HepG2 (cell line): ENCODE data around the gene CSE1L. TPM values are rescaled to one million over a fixed set of nuclear protein-coding genes. Genes with fewer than 3 reads are reported as not detected.

Experiments
- ARNT ChIP-seq: fragments of 450-650 bp; IDR thresholded peaks from 2 replicates; pipeline ENCODE4 v1.6.1; 2017
- BRCA1 ChIP-seq: sonication (generic); formaldehyde crosslinking; IDR thresholded peaks from 2 replicates; pipeline ENCODE4 v1.4.0; 2020; ENCODE audit warnings: missing genetic modification reagents
- CREM ChIP-seq, 2 experiments: sonication (generic) in 1 of 2; formaldehyde crosslinking in 1 of 2; IDR thresholded peaks; 2 replicates each; pipeline versions ENCODE4 v1.4.0 to v1.6.1; 2016 to 2020; ENCODE audit warnings: antibody characterized with exemption in 1 of 2, mild to moderate bottlenecking in 1 of 2, missing genetic modification reagents in 1 of 2
- GATA4 ChIP-seq: sonication (generic); IDR thresholded peaks from 2 replicates; pipeline ENCODE4 v1.6.1; 2016; ENCODE audit warnings: antibody characterized with exemption, low read depth, borderline replicate concordance
- KAT7 ChIP-seq: IDR thresholded peaks from 2 replicates; pipeline ENCODE4 v1.6.1; 2018; ENCODE audit warnings: borderline replicate concordance, missing compliant biosample characterization
- NFIC ChIP-seq: IDR thresholded peaks from 2 replicates; pipeline ENCODE4 v1.6.1; 2012; ENCODE audit warnings: mild to moderate bottlenecking, low read length, inconsistent platforms
- NKX3-1 ChIP-seq: sonication (generic); formaldehyde crosslinking; IDR thresholded peaks from 2 replicates; pipeline ENCODE4 v1.5.0; 2020; ENCODE audit warnings: missing genetic modification reagents
- PHF21A ChIP-seq: sonication (generic); formaldehyde crosslinking; IDR thresholded peaks from 2 replicates; pipeline ENCODE4 v1.5.0; 2020; ENCODE audit warnings: mild to moderate bottlenecking, missing genetic modification reagents
- PLRG1 ChIP-seq: fragments of 450-650 bp; conservative IDR thresholded peaks from 2 replicates; pipeline ENCODE4 v1.6.1; 2016
- STAG1 ChIP-seq: sonication (generic); formaldehyde crosslinking; IDR thresholded peaks from 2 replicates; pipeline ENCODE4 v1.4.0; 2020; ENCODE audit warnings: missing genetic modification reagents
- TAF15 ChIP-seq: fragments of 200-400 bp; formaldehyde crosslinking; IDR thresholded peaks from one replicate; pipeline ENCODE4 v1.6.1; 2018; ENCODE audit warnings: mild to moderate bottlenecking, low read depth, low read length; ENCODE audit not compliant: poor library complexity, severe bottlenecking
- TARDBP ChIP-seq: sonication (generic); formaldehyde crosslinking; IDR thresholded peaks from 2 replicates; pipeline ENCODE4 v1.8.0; 2022; ENCODE audit warnings: mild to moderate bottlenecking, missing genetic modification reagents
- THYN1 ChIP-seq: sonication (generic); formaldehyde crosslinking; IDR thresholded peaks from 2 replicates; pipeline ENCODE4 v1.8.1; 2023; ENCODE audit warnings: low read depth, mild to moderate bottlenecking, moderate library complexity, missing genetic modification reagents, borderline replicate concordance
- XBP1 ChIP-seq: sonication (generic); formaldehyde crosslinking; IDR thresholded peaks from 2 replicates; pipeline ENCODE4 v1.5.0; 2020; ENCODE audit warnings: missing genetic modification reagents
- XRCC5 ChIP-seq: fragments of 200-400 bp; formaldehyde crosslinking; optimal IDR thresholded peaks from 2 replicates; pipeline ENCODE3; 2017; ENCODE audit warnings: mild to moderate bottlenecking, low read length
- ZNF136 ChIP-seq: sonication (generic); formaldehyde crosslinking; IDR thresholded peaks from 2 replicates; pipeline ENCODE4 v1.8.1; 2022; ENCODE audit warnings: low read depth, mild to moderate bottlenecking, moderate library complexity, missing genetic modification reagents
- ZNF143 ChIP-seq: sonication (generic); formaldehyde crosslinking; IDR thresholded peaks from 2 replicates; pipeline ENCODE4 v1.4.0; 2020; ENCODE audit warnings: missing genetic modification reagents
- ZNF20 ChIP-seq: sonication (generic); formaldehyde crosslinking; IDR thresholded peaks from 2 replicates; pipeline ENCODE4 v1.4.0; 2020; ENCODE audit warnings: mild to moderate bottlenecking, moderate library complexity, missing genetic modification reagents
- ZNF274 ChIP-seq: sonication (generic); formaldehyde crosslinking; IDR thresholded peaks from 2 replicates; pipeline ENCODE4 v1.5.1; 2020; ENCODE audit warnings: mild to moderate bottlenecking, missing genetic modification reagents
- ZNF780A ChIP-seq: sonication (generic); formaldehyde crosslinking; IDR thresholded peaks from 2 replicates; pipeline ENCODE4 v1.8.0; 2022; ENCODE audit warnings: mild to moderate bottlenecking, missing genetic modification reagents, moderate library complexity
- polyA plus RNA-seq, 8 experiments: library from polyadenylated mRNA; depleted of rRNA in 3 of 8; stranded (reverse) in 7 of 8; unstranded in 1 of 8; fragments of >200 nt; fragmentation: Illumina TruSeq in 4 of 8; extraction: Trizol in 4 of 8; gene quantifications; 2 replicates each; pipeline versions ENCODE4 v1.2.1 to v1.2.3, GENCODE V29; 2011 to 2016; ENCODE audit warnings: low read depth in 4 of 8, missing spikeins in 1 of 8, mixed read lengths in 1 of 8; ENCODE audit not compliant: insufficient read depth in 1 of 8
- total RNA-seq, 5 experiments: library from RNA; depleted of rRNA; stranded (reverse); fragments of >200 nt; fragmentation: Illumina TruSeq; extraction: Trizol; gene quantifications; 2 replicates each; pipeline ENCODE4 v1.2.3, GENCODE V29; 2016; ENCODE audit warnings: low read depth in 1 of 5
- TF ChIP-seq, protein P1 (sequence below): sonication (generic); formaldehyde crosslinking; IDR thresholded peaks from 2 replicates; pipeline ENCODE4 v1.5.0; 2020; ENCODE audit warnings: mild to moderate bottlenecking, missing genetic modification reagents
- TF ChIP-seq, protein P2 (sequence below): IDR thresholded peaks from 2 replicates; pipeline ENCODE4 v1.4.0; 2020; ENCODE audit warnings: mild to moderate bottlenecking, missing genetic modification reagents

The CSE1L gene
- total and polyA plus RNA-seq, 2 of the 13 experiments (the other 11 are each of a cell fraction or from before 2014, with no cell fraction given) = 56.9 to 258 TPM

DNA sequence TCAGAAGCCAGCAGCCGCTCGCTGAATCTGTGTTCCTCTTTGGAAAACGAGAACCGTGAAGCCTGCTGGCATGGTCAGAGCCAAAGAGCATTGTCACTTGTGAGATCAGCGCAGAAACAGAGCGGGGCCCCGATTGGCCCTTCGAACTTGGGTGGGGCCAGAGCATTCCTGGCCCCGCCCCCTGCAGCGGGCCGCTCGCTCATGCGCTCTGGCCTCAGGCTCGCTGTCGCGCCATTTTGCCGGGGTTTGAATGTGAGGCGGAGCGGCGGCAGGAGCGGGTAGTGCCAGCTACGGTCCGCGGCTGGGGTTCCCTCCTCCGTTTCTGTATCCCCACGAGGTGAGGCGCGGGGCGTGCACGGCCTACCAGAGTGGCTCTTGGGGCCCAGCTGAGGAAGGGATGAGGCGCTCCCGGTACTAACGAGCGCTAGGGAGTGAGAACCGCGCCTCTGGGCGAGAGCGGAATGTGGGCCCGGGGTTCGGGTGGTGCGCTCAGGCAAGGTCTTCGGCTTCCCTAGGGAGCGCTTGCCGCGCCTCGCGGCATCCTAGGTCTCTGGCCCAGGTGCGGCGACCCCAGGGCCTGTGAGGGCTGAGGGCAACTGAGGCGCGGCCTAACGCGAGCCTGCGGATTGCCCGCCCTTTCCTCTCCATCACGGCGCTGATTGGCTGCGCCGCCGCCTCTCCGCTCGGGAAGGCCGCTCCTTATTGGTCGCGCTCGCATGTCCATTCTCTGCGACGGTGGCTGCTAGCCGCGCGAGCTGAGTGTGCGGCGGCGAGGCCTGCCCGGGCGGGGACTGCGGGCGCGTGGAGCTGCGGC, at the start of gene CSE1L (continued):
- TF ChIP-seq, protein P1, sequence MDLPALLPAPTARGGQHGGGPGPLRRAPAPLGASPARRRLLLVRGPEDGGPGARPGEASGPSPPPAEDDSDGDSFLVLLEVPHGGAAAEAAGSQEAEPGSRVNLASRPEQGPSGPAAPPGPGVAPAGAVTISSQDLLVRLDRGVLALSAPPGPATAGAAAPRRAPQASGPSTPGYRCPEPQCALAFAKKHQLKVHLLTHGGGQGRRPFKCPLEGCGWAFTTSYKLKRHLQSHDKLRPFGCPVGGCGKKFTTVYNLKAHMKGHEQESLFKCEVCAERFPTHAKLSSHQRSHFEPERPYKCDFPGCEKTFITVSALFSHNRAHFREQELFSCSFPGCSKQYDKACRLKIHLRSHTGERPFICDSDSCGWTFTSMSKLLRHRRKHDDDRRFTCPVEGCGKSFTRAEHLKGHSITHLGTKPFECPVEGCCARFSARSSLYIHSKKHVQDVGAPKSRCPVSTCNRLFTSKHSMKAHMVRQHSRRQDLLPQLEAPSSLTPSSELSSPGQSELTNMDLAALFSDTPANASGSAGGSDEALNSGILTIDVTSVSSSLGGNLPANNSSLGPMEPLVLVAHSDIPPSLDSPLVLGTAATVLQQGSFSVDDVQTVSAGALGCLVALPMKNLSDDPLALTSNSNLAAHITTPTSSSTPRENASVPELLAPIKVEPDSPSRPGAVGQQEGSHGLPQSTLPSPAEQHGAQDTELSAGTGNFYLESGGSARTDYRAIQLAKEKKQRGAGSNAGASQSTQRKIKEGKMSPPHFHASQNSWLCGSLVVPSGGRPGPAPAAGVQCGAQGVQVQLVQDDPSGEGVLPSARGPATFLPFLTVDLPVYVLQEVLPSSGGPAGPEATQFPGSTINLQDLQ (CRISPR knock-in tag) = no peak; the same call in none of the 2 replicates
- TF ChIP-seq, protein P2, sequence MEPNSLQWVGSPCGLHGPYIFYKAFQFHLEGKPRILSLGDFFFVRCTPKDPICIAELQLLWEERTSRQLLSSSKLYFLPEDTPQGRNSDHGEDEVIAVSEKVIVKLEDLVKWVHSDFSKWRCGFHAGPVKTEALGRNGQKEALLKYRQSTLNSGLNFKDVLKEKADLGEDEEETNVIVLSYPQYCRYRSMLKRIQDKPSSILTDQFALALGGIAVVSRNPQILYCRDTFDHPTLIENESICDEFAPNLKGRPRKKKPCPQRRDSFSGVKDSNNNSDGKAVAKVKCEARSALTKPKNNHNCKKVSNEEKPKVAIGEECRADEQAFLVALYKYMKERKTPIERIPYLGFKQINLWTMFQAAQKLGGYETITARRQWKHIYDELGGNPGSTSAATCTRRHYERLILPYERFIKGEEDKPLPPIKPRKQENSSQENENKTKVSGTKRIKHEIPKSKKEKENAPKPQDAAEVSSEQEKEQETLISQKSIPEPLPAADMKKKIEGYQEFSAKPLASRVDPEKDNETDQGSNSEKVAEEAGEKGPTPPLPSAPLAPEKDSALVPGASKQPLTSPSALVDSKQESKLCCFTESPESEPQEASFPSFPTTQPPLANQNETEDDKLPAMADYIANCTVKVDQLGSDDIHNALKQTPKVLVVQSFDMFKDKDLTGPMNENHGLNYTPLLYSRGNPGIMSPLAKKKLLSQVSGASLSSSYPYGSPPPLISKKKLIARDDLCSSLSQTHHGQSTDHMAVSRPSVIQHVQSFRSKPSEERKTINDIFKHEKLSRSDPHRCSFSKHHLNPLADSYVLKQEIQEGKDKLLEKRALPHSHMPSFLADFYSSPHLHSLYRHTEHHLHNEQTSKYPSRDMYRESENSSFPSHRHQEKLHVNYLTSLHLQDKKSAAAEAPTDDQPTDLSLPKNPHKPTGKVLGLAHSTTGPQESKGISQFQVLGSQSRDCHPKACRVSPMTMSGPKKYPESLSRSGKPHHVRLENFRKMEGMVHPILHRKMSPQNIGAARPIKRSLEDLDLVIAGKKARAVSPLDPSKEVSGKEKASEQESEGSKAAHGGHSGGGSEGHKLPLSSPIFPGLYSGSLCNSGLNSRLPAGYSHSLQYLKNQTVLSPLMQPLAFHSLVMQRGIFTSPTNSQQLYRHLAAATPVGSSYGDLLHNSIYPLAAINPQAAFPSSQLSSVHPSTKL (CRISPR knock-in tag) = peak; percentile 5; the same call in 1 of the 2 replicates
- TF ChIP-seq STAG1 = peak; percentile 19; the same call in 1 of the 2 replicates
- peak; percentile 95 for TF ChIP-seq NKX3-1 (CRISPR knock-in tag)
- TF ChIP-seq ZNF136 (CRISPR knock-in tag) = peak; percentile 68; the same call in 1 of the 2 replicates
- TF ChIP-seq XBP1 (CRISPR knock-in tag) = peak; percentile 60; the same call in 1 of the 2 replicates
- TF ChIP-seq PLRG1 = no peak
- no peak; the same call in 1 of the 2 replicates for TF ChIP-seq NFIC
- TF ChIP-seq KAT7 (CRISPR knock-in tag) = peak; percentile 96; the same call in 1 of the 2 replicates
- peak; percentile 50 for TF ChIP-seq TAF15
- TF ChIP-seq ZNF143 (CRISPR knock-in tag) = peak; percentile 68
- peak; percentile 28 for TF ChIP-seq XRCC5
- peak; percentile 74; the same call in 1 of the 2 replicates for TF ChIP-seq ZNF20 (CRISPR knock-in tag)
- peak; percentile 33 for TF ChIP-seq TARDBP (CRISPR knock-in tag)
- no peak for TF ChIP-seq PHF21A (CRISPR knock-in tag)
- TF ChIP-seq THYN1 (CRISPR knock-in tag) = no peak
- TF ChIP-seq ZNF780A = peak; percentile 96; the same call in 1 of the 2 replicates
- peak; percentile 98 for TF ChIP-seq BRCA1 (CRISPR knock-in tag)
- TF ChIP-seq ZNF274 (CRISPR knock-in tag) = peak; percentile 96
- TF ChIP-seq GATA4 = peak; percentile 65
- TF ChIP-seq ARNT = no peak
- no peak; the same call in 1 of the 2 replicates for TF ChIP-seq CREM (IDR thresholded peaks at IDR 0.05)
- no peak for TF ChIP-seq CREM (CRISPR knock-in tag; IDR thresholded peaks at IDR 0.05)
